Effector memory CD4-positive, alpha-beta T cell (primary cell): Measurements from ENCODE around the gene LAMP5.

Experiments
- DNase-seq, 3 donors: peaks; one replicate each; pipeline ENCODE4 v3.0.0-alpha.2; 2020
- H3K27ac ChIP-seq: 2 replicates; pipeline ENCODE4 v1.7.0; 2013; ENCODE audit warnings: mild to moderate bottlenecking, low read length, moderate library complexity; ENCODE audit not compliant: insufficient read depth, poor library complexity, severe bottlenecking
- H3K27me3 ChIP-seq: replicated peaks from 2 replicates; pipeline ENCODE4 v1.7.0; 2013; ENCODE audit warnings: mild to moderate bottlenecking, low read length; ENCODE audit not compliant: insufficient read depth, control insufficient read depth, poor library complexity, severe bottlenecking
- H3K36me3 ChIP-seq: 2 replicates; pipeline ENCODE4 v1.7.0; 2013; ENCODE audit warnings: mild to moderate bottlenecking, low read length, moderate library complexity; ENCODE audit not compliant: control insufficient read depth, insufficient read depth
- H3K4me1 ChIP-seq: 2 replicates; pipeline ENCODE4 v1.7.0; 2013; ENCODE audit warnings: low read length, mild to moderate bottlenecking; ENCODE audit not compliant: control insufficient read depth, insufficient read depth, poor library complexity, severe bottlenecking
- H3K4me3 ChIP-seq: 2 replicates; pipeline ENCODE4 v1.7.0; 2013; ENCODE audit warnings: low read length, low read depth, mild to moderate bottlenecking; ENCODE audit not compliant: insufficient read depth, poor library complexity, severe bottlenecking
- H3K9me3 ChIP-seq: 2 replicates; pipeline ENCODE4 v1.7.0; 2013; ENCODE audit warnings: mild to moderate bottlenecking, low read length, moderate library complexity; ENCODE audit not compliant: control insufficient read depth

LAMP5 gene

GRCh38 chr20:9498322-9498721, 16.1 kb upstream of the LAMP5 start:
- no peaks in the 10 kb centered on the region for H3K4me1 ChIP-seq
- no peak overlapping the region for H3K4me3 ChIP-seq
- DNase-seq, result no peak
- no peak overlapping the region for H3K27ac ChIP-seq
- H3K36me3 ChIP-seq, result no peaks in the 10 kb centered on the region
- no peaks in the 10 kb centered on the region for H3K9me3 ChIP-seq
- H3K27me3 ChIP-seq, result no peaks in the 10 kb centered on the region

- Histone ChIP-seq H3K36me3 (no peaks in the 10 kb centered on the region), H3K27me3 (no peaks in the 10 kb centered on the region), H3K27ac (no peak overlapping the region), H3K9me3 (no peaks in the 10 kb centered on the region), H3K4me3 (no peak overlapping the region), H3K4me1 (no peaks in the 10 kb centered on the region)
- DNase-seq, result no peak
Observed at GRCh38 chr20:9499126-9499899, 15.1 kb upstream of the LAMP5 start.

- no peak overlapping the region for H3K4me3 ChIP-seq
- no peaks in the 10 kb centered on the region for H3K36me3 ChIP-seq
- H3K4me1 ChIP-seq, result no peaks in the 10 kb centered on the region
- no peaks in the 10 kb centered on the region for H3K27me3 ChIP-seq
- no peak for DNase-seq
- no peak overlapping the region for H3K27ac ChIP-seq
- no peaks in the 10 kb centered on the region for H3K9me3 ChIP-seq
Observed at GRCh38 chr20:9500121-9500520, 14.3 kb upstream of the LAMP5 start.

GRCh38 chr20:9501473-9501872, 12.9 kb upstream of the LAMP5 start:
- H3K9me3 ChIP-seq, result no peaks in the 10 kb centered on the region
- no peak overlapping the region for H3K27ac ChIP-seq
- DNase-seq, result no peak
- H3K27me3 ChIP-seq, result peaks cover under 1% of the 10 kb centered on the region
- H3K4me1 ChIP-seq, result no peaks in the 10 kb centered on the region
- no peaks in the 10 kb centered on the region for H3K36me3 ChIP-seq
- H3K4me3 ChIP-seq, result no peak overlapping the region

- Histone ChIP-seq H3K9me3 (no peaks in the 10 kb centered on the region), H3K4me3 (no peak overlapping the region), H3K36me3 (no peaks in the 10 kb centered on the region), H3K27me3 (peaks cover 19% of the 10 kb centered on the region), H3K27ac (no peak overlapping the region), H3K4me1 (no peaks in the 10 kb centered on the region)
- no peak for DNase-seq
Observed at GRCh38 chr20:9503526-9504245, 10.7 kb upstream of the LAMP5 start.

GRCh38 chr20:9506280-9506821, 8.0 kb upstream of the LAMP5 start:
- H3K27me3 ChIP-seq, result peaks cover 19% of the 10 kb centered on the region
- no peak overlapping the region for H3K4me3 ChIP-seq
- H3K9me3 ChIP-seq, result no peaks in the 10 kb centered on the region
- H3K36me3 ChIP-seq, result no peaks in the 10 kb centered on the region
- no peak for DNase-seq
- H3K27ac ChIP-seq, result no peak overlapping the region
- no peaks in the 10 kb centered on the region for H3K4me1 ChIP-seq

GRCh38 chr20:9506964-9507369, 7.4 kb upstream of the LAMP5 start:
- H3K27me3 ChIP-seq, result peaks cover 19% of the 10 kb centered on the region
- no peak for DNase-seq
- H3K9me3 ChIP-seq, result no peaks in the 10 kb centered on the region
- no peaks in the 10 kb centered on the region for H3K4me1 ChIP-seq
- H3K36me3 ChIP-seq, result no peaks in the 10 kb centered on the region
- no peak overlapping the region for H3K27ac ChIP-seq
- no peak overlapping the region for H3K4me3 ChIP-seq

- Histone ChIP-seq H3K27ac (no peak overlapping the region), H3K27me3 (peaks cover 19% of the 10 kb centered on the region), H3K9me3 (no peaks in the 10 kb centered on the region), H3K4me3 (no peak overlapping the region), H3K36me3 (no peaks in the 10 kb centered on the region), H3K4me1 (no peaks in the 10 kb centered on the region)
- no peak for DNase-seq
Observed at GRCh38 chr20:9507544-9508239, 6.7 kb upstream of the LAMP5 start.

- Histone ChIP-seq H3K36me3 (no peaks in the 10 kb centered on the region), H3K27ac (no peak overlapping the region), H3K4me1 (no peaks in the 10 kb centered on the region), H3K4me3 (no peak overlapping the region), H3K27me3 (peaks cover 19% of the 10 kb centered on the region), H3K9me3 (no peaks in the 10 kb centered on the region)
- no peak for DNase-seq
Observed at GRCh38 chr20:9508240-9508661, 6.1 kb upstream of the LAMP5 start.
